Osteocyte (in vitro differentiated cells): ENCODE measurements around the gene FADS2. TPM values are rescaled to one million over a fixed set of nuclear protein-coding genes. Genes with fewer than 3 reads are reported as not detected.

Experiments used
- DNase-seq: peaks from one replicate; pipeline ENCODE4 v3.0.0; 2021; ENCODE audit warnings: mixed read lengths; ENCODE audit not compliant: unreplicated experiment; ENCODE audit errors: extremely low spot score
- H3K27ac Mint-ChIP-seq: one replicate; pipeline ENCODE4 v1.8.0; 2021; ENCODE audit warnings: mild to moderate bottlenecking, mixed read lengths; ENCODE audit not compliant: unreplicated experiment
- H3K27me3 Mint-ChIP-seq: one replicate; pipeline ENCODE4 v1.8.0; 2021; ENCODE audit warnings: mixed read lengths; ENCODE audit not compliant: unreplicated experiment
- H3K36me3 Mint-ChIP-seq: one replicate; pipeline ENCODE4 v1.8.0; 2021; ENCODE audit warnings: mixed read lengths; ENCODE audit not compliant: unreplicated experiment
- H3K4me1 Mint-ChIP-seq: one replicate; pipeline ENCODE4 v1.8.0; 2021; ENCODE audit warnings: mixed read lengths; ENCODE audit not compliant: unreplicated experiment
- H3K4me3 Mint-ChIP-seq: one replicate; pipeline ENCODE4 v1.8.0; 2021; ENCODE audit warnings: mild to moderate bottlenecking, moderate library complexity, mixed read lengths; ENCODE audit not compliant: unreplicated experiment
- H3K9me3 Mint-ChIP-seq: one replicate; pipeline ENCODE4 v1.8.0; 2021; ENCODE audit warnings: mixed read lengths; ENCODE audit not compliant: unreplicated experiment
- CTCF ChIP-seq: fragments of 200-600 bp; sonication (generic); IDR thresholded peaks from 2 replicates; pipeline ENCODE4 v1.5.0; 2021; ENCODE audit warnings: antibody characterized with exemption, mild to moderate bottlenecking, moderate library complexity
- total RNA-seq: library from RNA; stranded (reverse); gene quantifications from 2 replicates; pipeline ENCODE4 v1.2.1, GENCODE V29; 2021

Gene FADS2
- total RNA-seq, 1 donor from 2014 or later, result 207 TPM

DNA sequence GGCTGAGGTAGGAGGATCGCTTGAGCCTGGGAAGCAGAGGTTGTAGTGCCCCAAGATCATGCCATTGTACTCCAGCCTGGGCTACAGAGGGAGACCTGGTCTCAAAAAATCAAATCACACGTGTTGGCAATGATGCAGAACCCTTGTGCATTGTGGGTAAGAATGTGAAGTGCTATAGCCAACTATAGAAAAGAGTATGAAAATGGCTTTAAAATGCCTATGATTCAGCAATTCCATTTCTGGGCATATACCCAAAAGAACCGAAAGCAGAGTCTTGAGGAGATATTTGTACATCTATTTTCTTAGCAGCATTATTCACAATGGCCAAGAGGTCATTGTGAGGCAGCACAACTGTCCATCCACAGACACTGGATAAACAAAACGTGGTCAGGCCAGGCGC lies 65.9 kb downstream of the FADS2 start:
- Mint-ChIP-seq H3K4me1 (peaks cover 34% of the 10 kb centered on the region), H3K4me3 (no peak overlapping the region), H3K27me3 (no peaks in the 10 kb centered on the region), H3K36me3 (peaks cover 13% of the 10 kb centered on the region), H3K27ac (peak overlapping the region; percentile 90), H3K9me3 (no peaks in the 10 kb centered on the region)
- TF ChIP-seq CTCF, result no peak
- DNase-seq, result no peak

DNA sequence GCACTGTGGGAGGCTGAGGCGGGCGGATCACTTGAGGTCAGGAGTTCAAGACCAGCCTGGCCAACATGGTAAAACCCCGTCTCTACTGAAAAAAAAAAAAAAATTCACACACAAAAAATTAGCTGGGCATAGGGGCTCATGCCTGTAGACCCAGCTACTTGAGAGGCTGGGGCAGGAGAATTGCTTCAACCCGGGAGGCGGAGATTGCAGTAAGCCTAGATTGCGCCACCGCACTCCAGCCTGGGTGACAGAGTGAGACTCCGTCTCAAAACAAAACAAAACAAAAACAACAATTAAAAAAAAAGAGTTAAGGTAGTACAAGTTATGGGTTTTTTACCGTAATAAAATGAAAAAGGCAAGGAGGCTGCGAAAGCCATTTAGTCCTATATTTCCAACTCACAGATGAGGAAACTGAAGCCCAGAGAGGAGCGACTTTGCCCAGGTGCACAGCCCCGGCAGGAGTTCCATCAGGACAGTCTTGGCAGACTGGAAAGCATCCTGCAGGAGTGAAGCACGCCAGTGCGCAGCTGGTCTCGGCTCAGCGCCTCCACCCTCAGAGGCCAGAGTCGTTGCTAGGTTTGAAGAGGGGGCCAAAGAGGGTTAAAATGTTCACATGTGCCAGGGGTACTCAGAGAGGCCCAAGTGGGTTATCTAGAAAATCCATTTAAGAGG lies 67.1 kb downstream of the FADS2 start:
- Mint-ChIP-seq H3K4me1 (peaks cover 32% of the 10 kb centered on the region), H3K27ac (no peak overlapping the region), H3K27me3 (no peaks in the 10 kb centered on the region), H3K9me3 (no peaks in the 10 kb centered on the region), H3K36me3 (peaks cover 19% of the 10 kb centered on the region), H3K4me3 (no peak overlapping the region)
- no peak for TF ChIP-seq CTCF
- no peak for DNase-seq

DNA sequence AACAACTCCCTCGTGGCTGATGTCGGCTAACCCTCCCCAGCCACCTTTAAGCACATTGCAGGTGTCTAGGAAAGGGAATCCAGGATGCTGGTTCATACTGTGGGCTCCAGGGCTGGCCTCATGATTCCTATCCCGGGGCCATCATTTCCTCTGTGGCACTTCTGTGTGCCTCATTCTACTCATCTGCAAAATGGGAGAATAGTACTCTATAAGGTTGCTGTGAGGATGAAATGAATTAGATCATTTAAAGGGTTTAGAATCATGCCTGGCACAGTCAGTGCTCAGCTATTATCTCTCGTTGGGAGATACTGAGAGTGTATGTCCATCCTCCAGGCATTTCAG lies 67.6 kb downstream of the FADS2 start:
- H3K9me3 Mint-ChIP-seq, result no peaks in the 10 kb centered on the region
- H3K36me3 Mint-ChIP-seq, result peaks cover 19% of the 10 kb centered on the region

DNA sequence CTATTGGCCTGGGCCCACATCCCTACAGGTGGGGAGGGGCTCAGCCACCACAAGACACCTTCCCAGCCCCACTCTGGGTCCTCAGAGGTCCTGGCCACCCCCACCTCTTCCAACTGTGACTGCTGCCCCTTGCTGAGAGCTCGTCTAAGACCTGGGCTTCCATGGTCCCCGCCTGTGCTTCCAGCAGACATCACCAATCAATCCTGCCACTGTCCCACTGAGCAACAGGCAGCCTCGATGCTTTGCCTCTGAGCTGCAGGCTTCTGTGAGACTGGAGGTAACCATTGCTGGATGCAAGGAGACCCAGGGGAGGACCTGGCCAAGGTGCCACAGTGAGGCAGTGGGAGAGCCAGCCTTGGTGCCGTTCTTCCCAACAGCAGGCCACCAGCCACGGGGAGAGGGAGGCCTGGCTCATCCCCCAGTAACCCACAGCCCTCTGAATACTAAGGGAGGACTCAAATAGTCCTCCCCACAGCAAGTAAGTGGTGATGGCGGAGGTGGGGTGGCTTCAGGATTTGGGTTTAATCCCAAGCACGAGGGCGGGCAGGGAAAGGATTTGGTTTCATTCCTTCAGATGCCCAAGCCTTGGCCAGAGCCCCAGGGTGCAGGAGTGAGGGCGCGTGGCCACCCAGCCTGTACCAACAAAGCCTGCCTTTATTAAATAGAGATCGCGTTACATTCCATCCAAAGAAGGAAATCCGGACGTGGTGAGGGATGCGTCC lies 68.7 kb downstream of the FADS2 start:
- H3K36me3 Mint-ChIP-seq, result peaks cover 22% of the 10 kb centered on the region
- no peaks in the 10 kb centered on the region for H3K9me3 Mint-ChIP-seq
- DNase-seq, result no peak
- peaks cover 26% of the 10 kb centered on the region for H3K4me1 Mint-ChIP-seq
- no peak for TF ChIP-seq CTCF
- no peak overlapping the region for H3K27ac Mint-ChIP-seq
- no peaks in the 10 kb centered on the region for H3K27me3 Mint-ChIP-seq
- H3K4me3 Mint-ChIP-seq, result no peak overlapping the region

More for the DNA sequence above, 67.6 kb downstream of the FADS2 start:
- Mint-ChIP-seq H3K27ac (no peak overlapping the region), H3K4me3 (no peak overlapping the region), H3K4me1 (peaks cover 28% of the 10 kb centered on the region), H3K27me3 (no peaks in the 10 kb centered on the region)
- no peak for TF ChIP-seq CTCF
- DNase-seq, result no peak

DNA sequence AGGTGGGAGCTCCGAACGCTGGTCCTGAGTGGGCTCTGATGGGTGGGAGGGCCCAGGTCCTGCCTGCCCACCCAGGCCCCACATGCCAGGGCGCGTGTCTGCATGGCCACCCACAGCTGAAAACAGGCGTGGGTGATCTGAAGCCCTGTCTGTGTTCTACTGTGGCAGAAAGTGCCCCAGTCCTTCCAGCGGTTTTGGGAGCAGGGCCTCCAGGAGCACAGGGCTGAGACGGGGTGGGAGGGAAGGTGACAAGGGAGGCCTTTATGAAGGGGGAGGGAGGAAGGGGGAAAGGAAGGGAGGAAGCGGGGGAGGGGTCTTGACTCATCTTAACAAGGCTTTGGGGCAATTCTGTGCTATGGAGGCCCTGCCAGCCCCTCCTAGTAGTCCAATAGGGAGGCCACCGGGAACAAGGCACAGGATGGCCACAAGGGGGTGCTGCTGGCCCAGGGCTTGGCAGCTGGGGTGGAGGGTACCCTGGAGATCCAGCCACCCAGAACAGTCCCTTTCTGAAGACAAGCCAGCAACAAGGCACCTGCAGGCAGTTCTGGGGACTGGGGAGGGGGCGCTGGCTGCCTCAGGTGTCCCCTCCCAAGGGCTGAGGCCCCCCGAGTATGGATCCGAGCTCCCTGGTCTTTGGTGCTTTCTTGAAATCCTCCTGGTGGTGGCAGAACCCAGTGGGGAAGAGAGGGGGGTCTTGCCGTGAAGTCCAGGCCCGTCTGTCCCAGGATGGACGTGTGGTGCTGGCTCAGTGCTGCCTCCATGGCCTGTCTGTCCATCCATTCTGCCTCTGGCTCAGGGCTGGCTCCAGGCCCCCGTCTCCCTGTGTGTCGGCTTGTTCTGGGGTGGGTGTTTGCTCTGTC lies 69.5 kb downstream of the FADS2 start:
- Mint-ChIP-seq H3K36me3 (peaks cover 23% of the 10 kb centered on the region), H3K4me3 (no peak overlapping the region), H3K4me1 (peaks cover 23% of the 10 kb centered on the region), H3K9me3 (no peaks in the 10 kb centered on the region), H3K27ac (no peak overlapping the region), H3K27me3 (no peaks in the 10 kb centered on the region)
- peak; percentile 92 for DNase-seq
- peak; percentile 91 for TF ChIP-seq CTCF
